Stimulated activated CD8-positive, alpha-beta memory T cell treated with anti-CD3 and anti-CD28 coated beads, Interleukin-4, amount 100 ng/mL, for 1 hour (primary cell): ENCODE results near the gene SARS2.
A peak's percentile ranks its signal among the peaks of the same experiment; 100 is the strongest.
"Not testable (repeated sequence)": the region's sequence is repeated elsewhere in the genome, so short reads cannot be mapped to it uniquely, and the experiment has no call there.

Experiments used
- DNase-seq, 2 donors: peaks; one replicate each; pipeline ENCODE4 v3.0.0-alpha.2; 2020; ENCODE audit warnings: low read depth in 2 of 2, low spot score in 1 of 2

Gene SARS2, protein sequence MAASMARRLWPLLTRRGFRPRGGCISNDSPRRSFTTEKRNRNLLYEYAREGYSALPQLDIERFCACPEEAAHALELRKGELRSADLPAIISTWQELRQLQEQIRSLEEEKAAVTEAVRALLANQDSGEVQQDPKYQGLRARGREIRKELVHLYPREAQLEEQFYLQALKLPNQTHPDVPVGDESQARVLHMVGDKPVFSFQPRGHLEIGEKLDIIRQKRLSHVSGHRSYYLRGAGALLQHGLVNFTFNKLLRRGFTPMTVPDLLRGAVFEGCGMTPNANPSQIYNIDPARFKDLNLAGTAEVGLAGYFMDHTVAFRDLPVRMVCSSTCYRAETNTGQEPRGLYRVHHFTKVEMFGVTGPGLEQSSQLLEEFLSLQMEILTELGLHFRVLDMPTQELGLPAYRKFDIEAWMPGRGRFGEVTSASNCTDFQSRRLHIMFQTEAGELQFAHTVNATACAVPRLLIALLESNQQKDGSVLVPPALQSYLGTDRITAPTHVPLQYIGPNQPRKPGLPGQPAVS

DNA sequence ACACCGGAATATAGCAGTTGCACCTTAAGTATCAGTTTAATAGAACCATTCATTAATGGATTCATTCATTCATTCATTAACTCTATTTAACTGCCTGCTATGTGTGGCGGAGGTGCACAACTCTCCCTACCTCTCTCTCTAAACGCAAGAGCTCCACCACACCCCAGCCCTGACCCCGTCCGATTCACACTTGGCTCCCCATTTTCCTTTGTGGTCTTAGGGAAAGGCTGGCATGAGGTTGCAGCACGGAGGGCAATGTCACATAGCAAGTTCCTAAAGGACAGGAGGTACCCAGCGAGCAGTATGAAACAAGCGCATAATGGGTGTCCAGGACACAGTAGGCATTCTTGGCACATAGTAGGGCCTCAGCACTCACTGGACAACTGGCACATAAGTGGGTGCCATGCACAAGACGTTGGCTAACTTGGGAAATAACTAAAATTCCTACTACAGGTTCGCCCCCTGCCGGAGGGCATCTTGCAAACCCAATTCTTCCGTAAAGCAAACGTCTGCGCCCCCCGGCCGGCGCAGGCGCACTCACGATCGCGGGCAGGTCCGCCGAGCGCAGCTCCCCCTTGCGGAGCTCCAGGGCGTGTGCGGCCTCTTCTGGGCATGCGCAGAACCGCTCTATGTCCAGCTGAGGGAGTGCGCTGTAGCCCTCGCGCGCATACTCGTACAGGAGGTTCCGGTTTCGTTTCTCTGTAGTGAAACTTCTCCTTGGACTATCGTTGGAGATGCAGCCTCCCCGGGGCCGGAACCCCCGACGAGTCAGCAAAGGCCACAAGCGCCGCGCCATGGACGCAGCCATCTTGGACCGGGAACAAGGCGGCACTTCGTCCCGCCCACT lies at the start of gene SARS2:
TSS of gene SARS2 (minus strand) at position 835 of the 847 bp plus-strand sequence. CDS start at position 808, 27 bp downstream.
- peak in 1 of 2 donors; percentile 86 for DNase-seq

DNA sequence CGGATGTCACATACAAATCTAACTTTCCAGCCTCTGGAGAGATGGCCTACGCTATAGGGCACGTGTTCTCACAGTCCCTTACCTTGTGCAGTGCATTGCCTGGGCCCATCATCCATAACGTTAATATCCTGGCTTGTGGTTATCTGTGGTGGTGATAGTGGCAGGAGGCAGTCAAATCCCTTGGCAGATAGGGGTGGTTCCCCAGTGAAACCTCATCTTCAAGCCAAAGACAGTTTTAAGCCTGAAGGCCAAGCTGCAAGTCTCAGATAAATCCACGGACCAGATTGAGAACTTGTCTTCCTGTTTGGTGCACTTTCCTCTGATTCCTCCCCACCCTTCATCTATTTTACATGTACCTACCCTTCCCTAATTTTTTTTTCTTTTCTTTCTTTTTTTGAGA lies 49.2 kb upstream of the SARS2 start:
- DNase-seq = no peak

DNA sequence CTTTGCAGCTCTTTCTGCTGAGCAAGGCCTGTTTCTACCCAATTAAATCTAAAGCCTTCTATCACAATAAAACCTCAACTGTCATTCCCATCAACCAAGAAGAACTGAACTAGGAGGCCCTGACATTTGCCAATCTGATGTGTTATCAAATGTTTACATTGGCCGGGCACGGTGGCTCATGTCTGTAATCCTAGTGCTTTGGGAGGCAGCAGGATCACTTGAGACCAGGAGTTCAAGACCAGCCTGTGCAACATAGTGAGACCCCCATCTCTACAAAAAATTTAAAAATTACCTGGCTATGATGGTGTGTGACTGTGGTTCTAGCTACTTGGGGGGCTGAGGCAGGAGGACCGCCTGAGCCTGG lies 47.7 kb upstream of the SARS2 start:
- no peak for DNase-seq

DNA sequence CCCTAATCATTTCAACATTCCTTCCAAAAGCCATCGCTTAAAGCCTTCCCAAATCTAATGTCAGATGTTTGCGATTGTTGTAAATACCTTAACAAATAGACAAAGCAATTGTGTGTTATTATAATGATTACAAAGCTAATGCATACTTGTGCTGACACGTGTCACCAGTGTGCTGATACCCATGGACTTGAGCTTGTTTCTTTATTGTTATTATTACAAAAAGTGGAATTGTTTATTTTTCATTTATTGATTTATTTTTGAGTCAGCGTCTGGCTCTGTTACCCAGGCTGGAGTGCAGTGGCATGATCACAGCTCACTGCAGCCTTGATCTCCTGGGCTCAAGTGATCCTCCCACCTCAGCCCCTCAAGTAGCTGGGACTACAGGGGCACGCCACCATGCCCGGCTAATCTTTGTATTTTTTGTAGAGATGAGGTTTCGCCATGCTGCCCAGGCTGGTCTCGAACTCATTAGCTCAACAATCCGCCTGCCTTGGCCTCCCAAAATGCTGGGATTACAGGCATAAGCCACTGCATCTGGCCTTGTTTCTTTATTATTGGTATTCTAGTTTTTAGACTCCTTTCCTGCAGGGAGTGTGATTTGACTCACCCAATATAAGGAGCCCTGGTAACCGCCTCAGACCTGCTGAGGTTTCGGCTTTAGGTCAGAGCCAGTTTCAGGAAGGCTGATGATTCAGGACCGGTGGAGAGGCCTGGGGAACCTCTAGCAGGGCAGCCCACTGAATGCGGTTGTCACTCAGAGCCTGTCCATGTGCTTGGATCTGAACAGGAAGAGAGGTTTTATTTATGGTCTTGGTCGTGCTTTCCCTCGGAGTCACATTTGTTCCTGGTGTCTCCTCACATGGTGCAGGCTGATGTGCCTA lies 47.1 kb upstream of the SARS2 start:
- no peak for DNase-seq

DNA sequence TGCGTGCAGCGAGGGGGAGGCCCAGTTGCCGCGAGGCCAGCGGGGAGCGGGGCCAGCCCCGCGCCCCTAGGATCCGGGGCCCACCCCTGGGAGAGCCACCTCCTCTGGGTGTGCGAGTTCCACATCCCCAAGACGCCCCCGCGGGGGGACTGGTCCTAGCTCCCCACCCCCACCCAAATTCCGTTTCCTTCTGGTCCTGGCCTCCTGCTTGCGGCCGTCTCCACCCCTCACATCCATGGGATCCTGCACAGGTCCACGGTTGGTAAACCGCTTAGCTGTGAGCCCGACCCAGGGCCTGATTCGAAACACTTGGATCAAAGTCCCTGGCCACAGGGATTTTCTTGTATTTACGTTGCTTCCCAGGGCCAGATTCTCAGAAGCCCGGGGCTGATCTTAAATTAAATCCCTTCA lies 45.3 kb upstream of the SARS2 start:
- no peak for DNase-seq

DNA sequence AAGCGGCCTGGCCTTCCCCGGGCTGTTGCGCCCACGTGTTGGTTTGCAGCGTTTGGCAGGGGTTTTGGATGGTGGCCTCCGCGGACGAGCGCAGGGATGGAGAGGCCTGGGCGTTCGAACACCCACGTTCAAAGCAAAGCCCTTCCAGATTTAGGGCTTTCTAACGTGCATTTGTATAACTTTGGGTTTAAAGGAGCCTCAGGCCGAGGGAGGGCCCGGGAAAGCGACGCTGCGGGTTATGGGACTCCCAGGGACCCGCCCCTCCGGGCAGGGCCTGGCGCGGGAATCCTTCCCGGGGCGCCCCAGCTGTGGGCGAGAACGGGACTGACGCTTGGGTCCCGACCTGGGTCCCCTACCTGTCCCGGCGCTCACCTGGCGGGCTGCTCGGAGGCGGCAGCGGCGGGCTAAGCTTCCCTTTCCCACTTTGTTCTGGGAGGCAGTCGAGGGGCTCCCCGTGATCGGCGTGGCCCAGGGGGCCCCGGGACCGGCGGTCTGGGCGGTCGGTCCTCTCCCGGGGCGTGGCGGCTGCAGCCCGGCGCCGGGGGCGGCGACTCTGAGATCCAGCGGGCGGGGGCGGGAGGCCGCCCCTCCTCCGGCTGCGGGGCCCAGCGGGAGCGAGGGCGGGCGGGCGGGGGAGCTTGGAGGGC lies 44.8 kb upstream of the SARS2 start, which contains the start of gene FBXO17:
TSS of gene FBXO17 (minus strand) at position 529 of the 647 bp plus-strand sequence. CDS start 25,423 bp downstream, outside the sequence.
- DNase-seq = no peak

DNA sequence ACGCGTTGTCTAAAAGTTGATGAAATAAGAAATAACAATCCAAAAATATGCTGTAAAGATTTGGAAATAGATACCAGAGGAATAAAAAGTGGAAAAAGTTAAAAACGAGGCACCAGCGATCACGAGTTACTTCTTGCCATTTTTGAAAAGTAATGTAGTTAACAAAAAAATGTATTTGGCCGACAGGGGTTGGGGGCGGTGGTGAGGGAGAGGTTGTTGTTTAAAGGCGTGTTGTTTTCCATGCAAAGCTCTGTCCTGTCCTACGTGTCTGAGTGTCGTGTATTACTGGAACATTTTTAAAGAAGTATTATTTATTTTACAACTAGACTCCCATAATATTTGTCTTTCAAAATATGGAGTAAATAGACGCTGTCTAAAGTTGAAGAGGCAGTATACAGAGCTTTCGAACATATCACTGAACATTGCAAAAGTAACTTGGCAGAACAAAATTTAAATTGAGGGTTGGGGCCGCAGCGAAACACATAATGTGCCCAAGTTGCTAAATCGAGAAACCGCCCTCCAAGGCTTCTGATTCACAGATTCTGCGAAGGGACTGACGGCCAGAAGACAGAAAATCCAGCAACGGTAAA lies 44.2 kb upstream of the SARS2 start:
- no peak for DNase-seq

DNA sequence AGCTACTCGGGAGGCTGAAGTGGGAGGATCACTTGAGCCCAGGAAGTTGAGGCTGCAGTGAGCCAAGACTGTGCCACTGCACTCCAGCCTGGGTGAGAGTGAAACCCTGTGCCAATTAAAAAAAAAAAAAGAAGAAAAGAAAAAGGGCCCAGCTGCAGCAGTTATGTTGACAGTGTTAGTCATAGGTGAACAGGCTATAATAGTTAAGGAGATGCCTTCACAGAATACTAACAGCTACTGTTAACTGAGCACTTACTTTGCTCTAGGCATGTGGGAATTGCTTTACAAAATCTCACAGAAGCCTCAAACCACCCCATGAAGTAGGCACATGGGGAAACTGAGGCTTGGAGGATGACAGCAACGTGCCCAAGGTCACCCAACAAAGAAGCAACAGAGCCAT lies 41.1 kb upstream of the SARS2 start:
- DNase-seq = no peak

DNA sequence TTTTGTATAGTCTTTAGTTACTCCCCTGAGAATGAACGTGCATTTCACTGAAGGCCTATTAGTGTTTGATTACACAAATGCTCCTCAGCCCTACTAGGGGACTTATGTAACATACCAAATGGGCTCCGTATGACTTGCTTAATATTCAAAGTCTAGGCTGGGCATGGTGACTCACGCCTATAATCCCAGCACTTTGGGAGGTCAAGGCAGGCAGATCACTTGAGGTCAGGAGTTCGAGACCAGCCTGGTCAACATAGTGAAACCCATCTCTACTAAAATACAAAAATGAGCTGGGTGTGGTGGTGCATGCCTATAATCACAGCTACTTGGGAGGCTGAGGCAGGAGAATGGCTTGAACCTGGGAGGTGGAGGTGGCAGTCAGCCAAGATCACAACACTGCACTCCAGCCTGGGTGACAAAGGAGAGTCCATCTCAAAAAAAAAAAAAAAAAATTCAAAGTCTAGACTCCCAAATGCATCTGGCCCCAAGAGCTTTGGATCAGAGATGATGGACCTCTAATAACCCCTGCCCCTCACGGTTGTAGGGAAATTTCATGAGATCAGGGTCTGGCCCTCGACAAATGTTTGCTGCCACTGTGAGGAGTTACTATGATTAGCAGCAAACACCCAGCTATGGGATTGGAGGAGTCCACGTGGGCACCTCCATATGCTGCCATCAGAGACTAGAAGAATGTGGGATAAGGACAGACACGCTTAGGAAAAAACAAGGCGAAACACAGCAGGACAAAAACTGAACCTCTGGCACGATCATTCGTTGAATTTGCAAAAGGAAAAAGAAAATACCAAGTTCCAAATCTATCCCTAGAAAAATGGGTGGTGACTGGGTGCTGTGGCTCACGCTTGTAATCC lies 40.3 kb upstream of the SARS2 start:
- DNase-seq = no peak

DNA sequence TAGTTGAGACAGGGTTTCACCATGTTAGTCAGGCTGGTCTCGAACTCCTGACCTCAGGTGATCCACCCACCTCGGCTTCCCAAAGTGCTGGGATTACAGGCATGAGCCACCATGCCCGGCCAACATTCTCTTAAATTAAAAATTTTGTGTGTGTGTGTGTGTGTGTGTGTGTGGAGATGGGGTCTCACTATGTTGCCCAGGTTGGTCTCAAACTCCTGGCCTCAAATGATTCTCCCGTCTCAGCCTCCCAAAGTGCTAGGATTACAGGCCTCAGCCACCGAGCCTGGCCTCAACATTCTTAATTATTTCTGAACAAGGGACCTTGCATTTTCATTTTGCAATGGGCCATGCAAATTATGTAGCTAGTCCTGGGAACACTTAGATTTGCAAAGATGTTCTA lies 35.6 kb upstream of the SARS2 start:
- DNase-seq = not testable (repeated sequence)

DNA sequence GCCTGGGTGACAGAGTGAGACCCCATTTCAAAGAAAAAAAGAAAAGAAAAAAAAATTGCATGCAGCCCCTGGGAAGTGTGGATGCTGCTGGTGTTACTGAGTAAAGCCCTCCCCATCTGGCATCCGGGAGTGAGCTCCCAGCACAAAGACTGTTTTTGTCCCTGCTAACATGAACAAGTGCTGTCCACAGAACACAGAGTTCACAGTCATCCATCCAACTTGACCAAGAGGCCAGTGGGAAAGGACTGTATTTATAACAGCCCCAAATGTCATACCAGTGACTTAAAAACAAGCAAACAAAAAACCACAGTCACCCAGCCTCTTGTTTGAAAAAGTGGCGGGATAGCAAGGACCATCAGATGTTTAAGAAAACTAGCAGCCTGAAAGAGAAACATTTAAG lies 34.2 kb upstream of the SARS2 start:
- DNase-seq = no peak

DNA sequence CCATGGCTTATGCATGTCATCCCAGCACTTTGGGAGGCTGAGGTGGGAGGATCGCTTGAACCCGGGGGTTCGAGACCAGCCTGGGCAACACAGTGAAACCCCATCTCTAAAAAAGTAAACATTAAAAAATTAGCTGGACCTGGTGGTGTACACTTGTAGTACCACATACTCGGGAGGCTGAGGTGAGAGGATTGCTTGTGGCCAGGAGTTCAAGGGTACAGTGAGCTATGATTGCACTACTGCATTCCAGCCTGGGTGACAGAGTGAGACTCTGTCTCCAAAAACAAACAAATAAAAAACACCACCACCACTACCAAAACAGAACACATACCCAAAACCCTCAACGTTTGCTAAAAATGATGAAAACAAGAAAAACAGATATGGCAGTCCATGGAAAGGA lies 29.1 kb upstream of the SARS2 start:
- no peak for DNase-seq

DNA sequence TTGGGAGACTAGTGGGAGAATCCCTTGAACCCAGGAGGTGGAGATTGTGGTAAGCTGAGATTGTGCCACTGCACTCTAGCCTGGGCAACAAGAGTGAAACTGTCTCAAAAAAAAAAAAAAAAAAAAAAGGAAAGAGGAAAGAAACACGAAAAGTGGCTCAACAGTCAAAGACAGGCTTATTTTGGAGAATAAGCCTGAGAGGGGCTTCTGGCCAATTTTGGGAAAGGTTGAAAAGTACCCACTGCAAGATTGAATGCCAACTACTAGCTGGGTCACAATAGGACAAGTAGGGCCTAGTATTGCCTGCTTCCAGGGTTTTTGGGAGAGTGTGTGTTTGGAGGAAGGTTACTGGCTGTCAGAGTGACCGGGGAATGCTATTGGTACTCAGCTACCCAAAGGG lies 27.7 kb upstream of the SARS2 start:
- DNase-seq = no peak

DNA sequence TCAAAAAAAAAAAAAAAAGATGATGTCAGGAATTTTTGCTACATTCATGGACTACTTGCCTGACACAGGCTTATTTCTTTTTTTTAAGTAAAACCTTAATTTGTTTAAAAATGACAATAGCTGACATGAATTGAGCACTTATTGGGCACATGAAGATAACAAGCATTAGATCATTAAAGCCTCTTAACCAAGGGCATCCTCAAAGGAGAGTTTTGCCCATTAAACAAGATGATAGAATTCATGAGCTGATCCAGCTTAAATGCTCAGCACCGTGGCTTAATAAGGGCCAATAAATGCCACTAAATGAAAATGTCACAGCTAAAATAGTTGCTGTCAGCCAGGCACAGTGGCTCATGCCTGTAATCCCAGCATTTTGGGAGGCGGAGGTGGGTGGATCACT lies 25.7 kb upstream of the SARS2 start:
- DNase-seq = no peak

DNA sequence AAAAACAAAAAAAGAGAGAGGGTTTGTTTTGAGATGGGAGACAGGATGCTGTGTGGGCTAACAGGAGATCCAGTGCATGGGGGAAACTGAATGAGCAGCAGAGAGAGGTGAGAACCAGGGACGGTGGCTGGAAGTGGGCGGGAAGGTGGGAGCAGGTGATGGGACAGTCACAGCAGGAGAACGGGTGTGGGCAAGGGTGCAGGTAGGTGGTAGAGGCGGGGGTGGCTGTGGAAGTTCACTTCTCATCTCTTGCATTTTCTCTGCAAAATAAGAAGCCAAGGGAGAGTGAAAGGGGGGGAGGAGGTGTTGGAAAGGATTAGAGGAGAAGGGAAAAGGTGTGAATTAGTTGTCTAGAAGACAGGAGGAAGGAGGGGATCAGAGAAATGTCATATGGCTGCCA lies 23.1 kb upstream of the SARS2 start:
- DNase-seq = no peak

DNA sequence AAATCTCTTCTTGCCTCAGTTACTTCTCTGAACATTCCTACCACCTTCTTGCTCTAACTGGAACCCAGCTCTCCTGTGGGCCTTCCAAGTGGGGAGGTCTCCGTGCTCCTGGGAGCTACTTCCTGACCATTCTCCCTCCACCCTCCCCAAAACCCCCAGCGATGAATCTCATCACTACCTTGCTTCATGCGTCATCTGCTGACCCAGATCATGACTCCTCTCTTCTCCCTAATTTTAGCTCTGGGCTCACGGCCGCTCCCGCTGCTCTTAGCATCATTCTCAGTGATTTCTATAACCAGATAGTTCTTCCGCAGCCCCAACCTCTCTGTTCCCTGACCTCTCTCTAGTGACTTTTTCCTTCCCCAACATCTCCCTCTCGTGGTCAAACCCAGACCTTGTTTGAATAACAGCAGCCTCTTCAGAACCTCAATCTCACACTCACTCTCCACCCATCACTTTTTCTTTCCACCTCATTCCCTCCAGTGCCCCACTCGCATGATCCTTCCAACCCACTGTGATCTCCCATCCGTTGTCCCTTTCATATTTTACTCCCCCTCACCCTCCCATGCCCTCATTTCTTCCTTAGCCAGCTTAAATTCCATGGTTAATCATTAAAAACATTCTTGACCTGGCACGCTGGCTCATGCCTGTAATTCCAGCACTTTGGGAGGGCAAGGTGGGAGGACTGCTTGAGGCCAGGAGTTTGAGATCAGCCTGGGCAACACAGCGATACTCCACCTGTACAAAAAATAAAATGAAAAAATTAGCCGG lies 22.0 kb upstream of the SARS2 start:
- DNase-seq = no peak

DNA sequence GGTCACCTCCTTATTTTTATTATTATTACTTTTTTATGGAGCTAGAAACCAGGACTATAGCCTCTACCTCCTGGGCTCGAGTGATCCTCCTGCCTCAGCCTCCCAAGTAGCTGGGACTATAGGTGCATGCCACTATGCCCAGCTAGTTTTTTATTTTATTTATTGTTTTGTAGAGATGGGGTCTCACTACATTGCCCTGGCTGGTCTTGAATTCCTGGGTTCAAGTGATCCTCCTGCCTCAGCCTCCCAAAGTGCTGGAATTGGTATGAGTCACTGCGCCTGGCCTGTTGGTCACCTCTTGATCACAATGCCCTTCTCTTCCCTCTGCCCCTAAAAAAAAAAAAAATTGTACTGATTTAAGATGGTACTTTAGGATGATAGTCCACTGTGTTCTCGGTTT lies 20.6 kb upstream of the SARS2 start:
- no peak for DNase-seq

DNA sequence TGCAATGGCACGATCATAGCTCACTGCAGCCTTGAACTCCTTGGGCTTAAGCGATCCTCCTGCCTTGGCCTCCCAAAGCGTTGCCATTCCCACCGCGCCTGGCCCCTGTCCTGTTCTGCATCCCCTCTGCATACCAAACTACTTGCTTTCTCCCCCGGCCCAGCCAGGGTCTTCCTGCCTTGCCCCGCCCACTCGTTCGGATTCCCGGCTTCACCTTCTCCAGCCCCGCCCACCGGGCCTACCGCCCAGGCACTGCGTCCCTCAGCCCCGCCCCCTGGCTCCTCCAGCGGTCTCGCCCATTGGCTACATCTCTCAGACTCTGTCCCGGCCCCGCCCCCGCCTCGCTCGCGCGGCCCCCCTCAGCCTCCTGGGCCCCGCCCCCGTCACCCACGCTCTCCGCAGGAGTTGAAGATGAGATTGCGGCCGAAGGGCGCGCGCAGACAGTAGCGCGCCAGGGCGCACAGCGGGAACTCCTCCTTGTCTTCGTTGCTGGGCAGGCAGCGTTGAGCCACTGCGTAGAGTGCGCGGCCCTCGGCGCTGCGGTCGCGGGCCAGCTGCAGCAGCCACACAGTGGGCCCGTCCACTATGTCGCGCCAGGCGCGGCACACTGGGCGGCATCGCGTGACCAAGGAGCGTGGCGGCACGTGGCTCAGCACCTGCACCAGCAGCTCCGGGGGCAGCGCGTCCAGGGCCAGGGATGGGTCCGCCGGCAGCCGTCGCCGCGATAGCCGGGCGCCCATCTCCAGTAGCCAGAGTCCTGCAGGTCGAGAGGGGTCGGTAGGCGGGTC lies 19.2 kb upstream of the SARS2 start:
- DNase-seq = peak; percentile 30 to 70
